Thoracic aorta (tissue), 2 donors: ENCODE data around the gene ZNF213. TPM values are rescaled to one million over a fixed set of nuclear protein-coding genes. Genes with fewer than 3 reads are reported as not detected.

Experiments used
- ATAC-seq: fragments of 150-250 bp; one replicate; pipeline ENCODE4 v1.8.0; 2017; ENCODE audit warnings: low read depth; ENCODE audit not compliant: insufficient number of reproducible peaks, low FRiP score
- DNase-seq: peaks from one replicate; pipeline ENCODE4 v3.0.0-alpha.2; 2020; ENCODE audit warnings: low spot score
- H3K27ac ChIP-seq, 2 donors: fragments of 200-600 bp; sonication (generic); 1 replicate in 1 of 2; 2 replicates in 1 of 2; pipeline ENCODE4 v1.5.1; 2016; ENCODE audit warnings: mild to moderate bottlenecking in 2 of 2, moderate library complexity in 2 of 2
- H3K27me3 ChIP-seq: fragments of 200-600 bp; sonication (generic); replicated peaks from 2 replicates; pipeline ENCODE4 v1.6.0; 2016; ENCODE audit warnings: mild to moderate bottlenecking; ENCODE audit not compliant: insufficient read depth
- H3K36me3 ChIP-seq: fragments of 200-600 bp; sonication (generic); one replicate; pipeline ENCODE4 v1.5.1; 2016
- H3K4me1 ChIP-seq, 2 donors: fragments of 200-600 bp; sonication (generic); 1 replicate in 1 of 2; 2 replicates in 1 of 2; pipeline versions ENCODE4 v1.5.1 to v1.6.0; 2016; ENCODE audit warnings: low read depth in 2 of 2, mild to moderate bottlenecking in 1 of 2; ENCODE audit not compliant: control insufficient read depth in 1 of 2
- H3K4me3 ChIP-seq: fragments of 200-600 bp; sonication (generic); 2 replicates; pipeline ENCODE4 v1.5.1; 2016; ENCODE audit warnings: mild to moderate bottlenecking
- H3K9me3 ChIP-seq: fragments of 200-600 bp; sonication (generic); 2 replicates; pipeline ENCODE4 v1.5.1; 2016
- CTCF ChIP-seq: fragments of 200-600 bp; sonication (generic); IDR thresholded peaks from one replicate; pipeline ENCODE4 v1.5.1; 2019; ENCODE audit warnings: antibody characterized with exemption
- total RNA-seq, 2 donors: library from RNA; depleted of rRNA; stranded (reverse); fragments of >200 nt; gene quantifications; one replicate each; pipeline versions ENCODE4 v1.1.0 to v1.2.3, GENCODE V29; 2016

The ZNF213 gene
- total RNA-seq, 2 donors from 2014 or later, result 5.9 to 16.2 TPM

GRCh38 chr16:3182608-3183444 lies 48.0 kb downstream of the ZNF213 start:
- peaks cover 10% of the 10 kb centered on the region for H3K27me3 ChIP-seq
- DNase-seq, result no peak

GRCh38 chr16:3183445-3184139 lies 48.8 kb downstream of the ZNF213 start:
- no peak for ATAC-seq
- H3K4me3 ChIP-seq, result peak overlapping the region; percentile 57

More at GRCh38 chr16:3182608-3183444, 48.0 kb downstream of the ZNF213 start:
- no peaks in the 10 kb centered on the region for H3K9me3 ChIP-seq
- H3K27ac ChIP-seq, result no peak overlapping the region
- H3K4me1 ChIP-seq, result peaks cover 7 to 13% of the 10 kb centered on the region in 2 donors
- H3K36me3 ChIP-seq, result no peaks in the 10 kb centered on the region
- peak overlapping the region; percentile 57 for H3K4me3 ChIP-seq
- TF ChIP-seq CTCF, result peak; percentile 22
- no peak for ATAC-seq

GRCh38 chr16:3186946-3187690 lies 52.3 kb downstream of the ZNF213 start:
- no peak for DNase-seq
- ATAC-seq, result no peak
- peaks cover 14 to 28% of the 10 kb centered on the region in 2 donors for H3K4me1 ChIP-seq
- H3K9me3 ChIP-seq, result no peaks in the 10 kb centered on the region
- no peak overlapping the region for H3K27ac ChIP-seq
- H3K4me3 ChIP-seq, result no peak overlapping the region
- H3K27me3 ChIP-seq, result peaks cover 41% of the 10 kb centered on the region
- no peak for TF ChIP-seq CTCF
- H3K36me3 ChIP-seq, result no peaks in the 10 kb centered on the region

More at GRCh38 chr16:3183445-3184139, 48.8 kb downstream of the ZNF213 start:
- no peak overlapping the region for H3K27ac ChIP-seq
- peaks cover 16% of the 10 kb centered on the region for H3K27me3 ChIP-seq
- TF ChIP-seq CTCF, result no peak
- H3K36me3 ChIP-seq, result no peaks in the 10 kb centered on the region
- H3K4me1 ChIP-seq, result peaks cover 7 to 18% of the 10 kb centered on the region in 2 donors
- no peaks in the 10 kb centered on the region for H3K9me3 ChIP-seq
- DNase-seq, result no peak

GRCh38 chr16:3187798-3188674 lies 53.2 kb downstream of the ZNF213 start, which contains the start of gene OR1F1:
Gene OR1F1, plus strand, starts transcription at chr16:3188204.
- DNase-seq, result no peak
- no peak for TF ChIP-seq CTCF
- Histone ChIP-seq H3K27ac (no peak within 1 kb of the TSS), H3K27me3 (peaks cover 47% of the 10 kb centered on the region), H3K4me1 (peaks cover 11 to 22% of the 10 kb centered on the region in 2 donors), H3K4me3 (peak within 1 kb of the TSS; percentile 45), H3K9me3 (no peaks in the 10 kb centered on the region), H3K36me3 (no peaks in the 10 kb centered on the region)
- ATAC-seq, result no peak
